A549 treated with DMSO at 1 μM for 4 hours (cell line): ENCODE results near the gene FARS2. TPM values are rescaled to one million over a fixed set of nuclear protein-coding genes. Genes with fewer than 3 reads are reported as not detected.

Source experiments
- total RNA-seq: library from RNA; stranded (reverse); fragments of 200-300 nt; extraction: Qiagen RNA extraction; gene quantifications from 5 replicates; pipeline ENCODE4 v1.2.3, GENCODE V29; 2022; ENCODE audit warnings: low read depth

Gene FARS2
- 9.6 to 11.9 TPM (median 10.7 TPM) in 5 replicates for total RNA-seq

DNA sequence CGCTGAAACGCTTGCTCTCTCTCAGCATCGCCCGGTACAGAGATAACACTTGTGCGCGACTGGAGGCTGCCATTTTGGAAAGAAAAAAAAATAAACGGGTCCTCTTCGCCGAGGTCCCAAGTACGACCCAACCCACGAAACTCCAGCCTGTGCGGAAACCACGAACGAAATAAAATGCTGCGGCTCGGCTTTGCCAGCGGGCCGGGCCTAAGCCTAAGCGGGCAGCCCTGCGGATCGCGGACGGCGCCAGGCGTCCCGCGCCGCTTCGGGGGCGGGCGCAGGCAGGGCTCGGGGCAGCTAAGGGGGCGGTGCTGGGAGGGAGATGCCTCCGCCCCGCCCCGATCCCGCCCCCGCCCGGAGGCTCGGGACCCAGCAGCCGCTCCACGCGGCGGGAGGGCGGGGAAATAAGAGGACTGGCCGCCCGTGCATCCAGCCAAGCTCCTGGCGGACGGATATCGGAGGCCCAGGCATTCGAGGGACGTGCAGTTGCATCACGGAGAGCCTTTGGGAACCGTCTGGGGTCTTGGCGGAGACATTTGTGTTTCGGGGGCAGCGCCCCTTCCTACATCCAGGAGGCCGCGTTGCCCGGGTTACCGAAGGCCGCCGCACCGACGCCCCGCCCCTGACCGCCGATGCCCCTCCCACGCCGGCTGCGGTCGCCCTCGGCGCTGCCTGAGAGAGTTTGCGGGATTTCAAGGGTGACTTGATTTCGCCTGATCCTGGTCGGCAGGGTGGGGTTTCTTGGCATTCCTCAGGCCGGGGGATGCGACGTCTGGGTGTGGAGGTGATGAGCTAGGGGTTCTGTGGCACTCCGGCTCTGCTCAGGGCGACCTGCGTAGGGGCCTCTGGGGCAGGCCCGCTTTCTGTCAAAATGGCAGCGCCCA lies at the start of gene FARS2, which contains the start of gene LYRM4:
FARS2 (plus strand) TSS at position 853 of the 884 bp plus-strand sequence.
LYRM4 (minus strand) TSS at position 290 of the 884 bp plus-strand sequence; CDS start at position 73, 217 bp downstream.

Other genes with a start within 250 kb of the FARS2 start
- 1.1 to 1.7 TPM (median 1.3 TPM) in 5 replicates for gene PPP1R3G, start 176.2 kb upstream of the FARS2 start, total RNA-seq
- gene LYRM4, start 563 bp upstream of the FARS2 start, total RNA-seq, result 28.2 to 35.7 TPM (median 33.2 TPM) in 5 replicates